ENCODE measurements around the gene PRKRIP1.

GRCh38 chr7:102464577-102465280 is 68.6 kb downstream of the PRKRIP1 start, which contains the start of the genes ALKBH4 and LRWD1:
- peak in 2 of 5 experiments; percentile 18 to 25 for TF ChIP-seq CTCF (IDR thresholded peaks at IDR 0.05)
- peak; percentile 69 to 88 (median 69) for TF ChIP-seq POLR2AphosphoS5 (IDR thresholded peaks at IDR 0.05)
- TF ChIP-seq POLR2A (IDR thresholded peaks at IDR 0.05), result peak; percentile 59
- TF ChIP-seq EP300 (IDR thresholded peaks at IDR 0.05; ENCODE audit: low read depth), result no peak
